ENCODE measurements around the gene RASD2. TPM values are rescaled to one million over a fixed set of nuclear protein-coding genes. Genes with fewer than 3 reads are reported as not detected.
A peak's percentile ranks its signal among the peaks of the same experiment; 100 is the strongest.

The RASD2 gene
- total RNA-seq, 1 donor from 2014 or later, result 0.24 TPM

GRCh38 chr22:35544189-35544588 lies 3.6 kb downstream of the RASD2 start:
- no peak overlapping the region for H3K4me3 Mint-ChIP-seq
- no peak overlapping the region for H3K27ac Mint-ChIP-seq

GRCh38 chr22:35544827-35545226 lies 4.2 kb downstream of the RASD2 start:
- Mint-ChIP-seq H3K4me1 (ENCODE audit: unreplicated experiment) (peaks cover 12% of the 10 kb centered on the region), H3K4me3 (no peak overlapping the region), H3K27ac (no peak overlapping the region), H3K36me3 (no peaks in the 10 kb centered on the region), H3K9me3 (no peaks in the 10 kb centered on the region), H3K27me3 (peaks cover 57% of the 10 kb centered on the region)
- DNase-seq (ENCODE audit: extremely low spot score, unreplicated experiment), result no peak
- TF ChIP-seq CTCF (conservative IDR thresholded peaks at IDR 0.05), result no peak

More at GRCh38 chr22:35544189-35544588, 3.6 kb downstream of the RASD2 start:
- no peaks in the 10 kb centered on the region for H3K9me3 Mint-ChIP-seq
- no peak for DNase-seq (ENCODE audit: extremely low spot score, unreplicated experiment)
- no peak for TF ChIP-seq CTCF (conservative IDR thresholded peaks at IDR 0.05)
- H3K27me3 Mint-ChIP-seq, result peaks cover 61% of the 10 kb centered on the region
- peaks cover 10% of the 10 kb centered on the region for H3K4me1 Mint-ChIP-seq (ENCODE audit: unreplicated experiment)
- no peaks in the 10 kb centered on the region for H3K36me3 Mint-ChIP-seq

GRCh38 chr22:35546886-35547285 lies 6.3 kb downstream of the RASD2 start:
- no peak overlapping the region for H3K27ac Mint-ChIP-seq
- H3K4me1 Mint-ChIP-seq (ENCODE audit: unreplicated experiment), result peaks cover 9% of the 10 kb centered on the region
- no peak for DNase-seq (ENCODE audit: extremely low spot score, unreplicated experiment)
- no peak for TF ChIP-seq CTCF (conservative IDR thresholded peaks at IDR 0.05)
- peaks cover 50% of the 10 kb centered on the region for H3K27me3 Mint-ChIP-seq
- H3K4me3 Mint-ChIP-seq, result no peak overlapping the region
- H3K36me3 Mint-ChIP-seq, result no peaks in the 10 kb centered on the region
- no peaks in the 10 kb centered on the region for H3K9me3 Mint-ChIP-seq

GRCh38 chr22:35547987-35548721 lies 7.5 kb downstream of the RASD2 start:
- H3K36me3 Mint-ChIP-seq, result no peaks in the 10 kb centered on the region
- DNase-seq (ENCODE audit: extremely low spot score, unreplicated experiment), result no peak
- no peak overlapping the region for H3K27ac Mint-ChIP-seq
- H3K4me3 Mint-ChIP-seq, result no peak overlapping the region
- peak; percentile 38 for TF ChIP-seq CTCF (conservative IDR thresholded peaks at IDR 0.05)
- peaks cover 42% of the 10 kb centered on the region for H3K27me3 Mint-ChIP-seq
- H3K9me3 Mint-ChIP-seq, result no peaks in the 10 kb centered on the region
- H3K4me1 Mint-ChIP-seq (ENCODE audit: unreplicated experiment), result peaks cover 9% of the 10 kb centered on the region

DNA sequence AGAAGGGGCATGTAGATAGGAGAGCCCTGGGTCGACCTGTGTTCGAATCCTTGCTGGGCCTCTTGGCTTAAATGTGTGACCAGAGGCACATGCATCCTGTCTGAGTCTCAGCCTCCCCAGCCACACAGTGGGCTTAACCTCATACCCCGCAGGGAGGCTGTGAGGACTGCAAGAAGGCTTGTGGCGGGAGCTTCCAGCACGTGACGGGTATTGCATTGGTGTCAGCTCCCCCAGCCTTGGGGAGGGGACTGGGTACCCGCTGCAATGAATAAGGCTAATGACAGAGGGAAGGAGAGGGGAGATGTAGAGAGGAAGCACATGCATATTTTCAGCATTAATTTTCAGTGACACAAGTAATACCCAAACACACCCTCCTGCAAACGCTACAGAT lies 8.1 kb downstream of the RASD2 start:
- peaks cover 9% of the 10 kb centered on the region for H3K4me1 Mint-ChIP-seq (ENCODE audit: unreplicated experiment)
- H3K4me3 Mint-ChIP-seq, result no peak overlapping the region
- peaks cover 36% of the 10 kb centered on the region for H3K27me3 Mint-ChIP-seq
- DNase-seq (ENCODE audit: extremely low spot score, unreplicated experiment), result no peak
- no peak overlapping the region for H3K27ac Mint-ChIP-seq
- no peak for TF ChIP-seq CTCF (conservative IDR thresholded peaks at IDR 0.05)
- H3K36me3 Mint-ChIP-seq, result no peaks in the 10 kb centered on the region
- H3K9me3 Mint-ChIP-seq, result no peaks in the 10 kb centered on the region

All from type B pancreatic cell (in vitro differentiated cells).